ENCODE data around the gene PCDHGB5.

The PCDHGB5 gene

DNA sequence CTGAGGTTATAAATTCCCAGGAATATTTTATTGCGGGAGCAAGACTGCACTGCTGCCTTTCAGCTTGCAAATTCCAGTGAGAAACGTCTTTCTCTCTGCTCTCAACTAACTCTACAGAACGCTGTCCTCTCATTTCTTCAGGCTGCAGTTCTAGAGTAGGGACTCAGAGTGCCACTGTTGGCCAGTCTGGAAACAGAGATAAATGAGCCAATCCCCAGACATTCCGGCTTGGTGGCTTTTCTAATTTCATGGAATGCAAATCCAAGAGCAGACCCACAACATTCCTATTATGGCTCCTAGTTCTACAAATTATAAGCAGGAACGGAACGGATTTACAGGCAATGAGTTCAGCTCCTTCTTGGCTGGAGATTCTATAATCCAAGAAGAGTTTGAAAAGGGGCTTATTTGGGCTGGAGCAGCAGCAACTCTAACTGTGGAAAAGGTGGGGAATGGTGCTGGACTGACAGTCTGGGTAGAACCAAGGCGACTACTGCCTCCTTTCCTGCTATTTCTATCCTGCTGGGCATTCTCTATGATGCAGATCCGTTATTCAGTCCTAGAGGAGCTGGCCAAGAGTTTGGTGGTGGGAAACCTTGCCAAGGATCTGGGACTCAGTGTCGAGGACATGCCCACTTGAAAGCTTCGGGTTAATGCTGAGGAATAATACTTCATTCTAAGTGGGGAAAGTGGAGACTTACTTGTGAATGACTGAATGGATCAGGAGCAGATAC, 41.8 kb downstream of the PCDHGB5 start:
- TF ChIP-seq, protein P1, sequence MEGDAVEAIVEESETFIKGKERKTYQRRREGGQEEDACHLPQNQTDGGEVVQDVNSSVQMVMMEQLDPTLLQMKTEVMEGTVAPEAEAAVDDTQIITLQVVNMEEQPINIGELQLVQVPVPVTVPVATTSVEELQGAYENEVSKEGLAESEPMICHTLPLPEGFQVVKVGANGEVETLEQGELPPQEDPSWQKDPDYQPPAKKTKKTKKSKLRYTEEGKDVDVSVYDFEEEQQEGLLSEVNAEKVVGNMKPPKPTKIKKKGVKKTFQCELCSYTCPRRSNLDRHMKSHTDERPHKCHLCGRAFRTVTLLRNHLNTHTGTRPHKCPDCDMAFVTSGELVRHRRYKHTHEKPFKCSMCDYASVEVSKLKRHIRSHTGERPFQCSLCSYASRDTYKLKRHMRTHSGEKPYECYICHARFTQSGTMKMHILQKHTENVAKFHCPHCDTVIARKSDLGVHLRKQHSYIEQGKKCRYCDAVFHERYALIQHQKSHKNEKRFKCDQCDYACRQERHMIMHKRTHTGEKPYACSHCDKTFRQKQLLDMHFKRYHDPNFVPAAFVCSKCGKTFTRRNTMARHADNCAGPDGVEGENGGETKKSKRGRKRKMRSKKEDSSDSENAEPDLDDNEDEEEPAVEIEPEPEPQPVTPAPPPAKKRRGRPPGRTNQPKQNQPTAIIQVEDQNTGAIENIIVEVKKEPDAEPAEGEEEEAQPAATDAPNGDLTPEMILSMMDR (IDR thresholded peaks at IDR 0.05; ENCODE audit: extremely low read depth, insufficient read depth, missing control alignments) = no peak
- in situ Hi-C loops (cut with MboI; ENCODE audit: low pct_unique_long_range_greater_than_20kb, low sequenced_read_pairs, unreplicated experiment) = no loop called here
- no peak for DNase-seq (ENCODE audit: low spot score)

DNA sequence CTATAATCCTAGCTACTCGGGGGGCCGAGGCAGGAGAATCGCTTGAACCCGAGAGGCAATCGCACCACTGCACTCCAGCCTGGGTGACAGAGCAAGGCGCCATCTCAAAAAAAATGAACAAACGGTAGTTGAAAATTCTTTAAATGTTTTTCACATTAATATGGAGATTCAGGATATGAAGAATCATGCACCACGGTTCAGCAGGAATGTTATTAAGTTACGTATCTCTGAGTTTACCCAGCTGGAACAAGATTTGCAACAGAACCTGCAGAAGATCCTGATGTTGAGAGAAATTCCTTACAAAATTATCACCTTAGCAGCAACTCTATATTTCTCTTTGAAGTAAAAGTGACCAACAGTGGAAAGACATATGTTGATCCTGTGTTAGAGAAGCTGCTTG, 42.6 kb downstream of the PCDHGB5 start:
- no peak for DNase-seq (ENCODE audit: low spot score)
- in situ Hi-C loops (cut with MboI; ENCODE audit: low pct_unique_long_range_greater_than_20kb, low sequenced_read_pairs, unreplicated experiment) = no loop called here
- TF ChIP-seq, protein P1 (IDR thresholded peaks at IDR 0.05; ENCODE audit: extremely low read depth, insufficient read depth, missing control alignments) = no peak

DNA sequence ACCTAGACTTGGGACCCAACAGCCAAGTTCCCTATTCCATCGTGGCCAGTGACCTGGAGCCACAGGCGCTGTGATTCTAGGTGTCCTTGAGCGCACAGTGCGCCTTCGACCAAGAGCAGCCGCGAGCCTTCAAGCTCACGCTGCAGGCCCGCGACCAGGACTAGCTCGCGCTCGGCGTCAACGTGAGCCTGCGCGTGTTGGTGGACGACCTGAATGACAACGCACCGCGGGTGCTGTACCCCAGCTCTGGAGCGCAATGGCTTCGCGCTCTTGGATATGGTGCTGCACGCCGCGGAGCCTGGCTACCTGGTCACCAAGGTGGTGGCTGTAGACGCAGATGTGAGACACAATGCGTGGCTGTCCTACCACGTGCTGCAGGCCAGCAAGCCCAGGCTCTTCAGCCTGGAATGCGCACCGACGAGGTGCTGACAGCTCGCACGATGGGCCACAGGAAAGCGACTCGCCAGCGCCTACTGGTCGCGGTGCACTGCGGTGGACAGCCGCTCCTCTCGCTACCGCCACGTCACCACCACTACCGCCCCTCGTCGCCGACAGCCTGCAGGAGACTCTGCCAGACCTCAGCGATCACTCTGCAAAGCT, 43.9 kb downstream of the PCDHGB5 start:
- in situ Hi-C loops (cut with MboI; ENCODE audit: low pct_unique_long_range_greater_than_20kb, low sequenced_read_pairs, unreplicated experiment) = no loop called here
- no peak for DNase-seq (ENCODE audit: low spot score)
- TF ChIP-seq, protein P1 (IDR thresholded peaks at IDR 0.05; ENCODE audit: extremely low read depth, insufficient read depth, missing control alignments) = no peak

All from GM13977 (cell line).